Suppressor macrophage treated with lipopolysaccharide for 1 hour (primary cell): Measurements from ENCODE around the gene ARHGAP8.
"Not testable (repeated sequence)": the region's sequence is repeated elsewhere in the genome, so short reads cannot be mapped to it uniquely, and the experiment has no call there.

ENCODE experiments used
- DNase-seq, 3 donors: peaks; one replicate each; pipeline ENCODE4 v3.0.0-alpha.2; 2020 to 2022

The ARHGAP8 gene

DNA sequence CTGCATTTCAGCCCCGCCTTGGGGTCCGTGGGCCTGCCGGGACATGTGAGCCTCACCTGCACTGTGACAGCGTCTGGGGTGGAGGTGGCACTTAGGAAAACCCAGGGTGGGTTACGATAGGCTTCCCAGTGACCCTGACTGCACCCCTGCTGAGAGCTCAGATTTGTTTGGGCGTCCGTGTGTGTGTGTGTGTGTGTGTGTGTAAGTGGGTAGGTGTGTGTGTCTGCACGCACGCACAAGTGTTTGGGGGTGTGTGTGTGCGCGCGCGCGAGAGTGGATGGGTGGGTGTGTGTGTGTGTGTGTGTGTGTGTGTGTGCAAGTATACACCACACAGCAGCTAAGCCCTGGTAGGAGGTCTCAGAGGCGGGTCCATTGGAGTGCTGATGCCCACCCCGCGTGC lies 12.1 kb upstream of the ARHGAP8 start:
- no peak for DNase-seq

DNA sequence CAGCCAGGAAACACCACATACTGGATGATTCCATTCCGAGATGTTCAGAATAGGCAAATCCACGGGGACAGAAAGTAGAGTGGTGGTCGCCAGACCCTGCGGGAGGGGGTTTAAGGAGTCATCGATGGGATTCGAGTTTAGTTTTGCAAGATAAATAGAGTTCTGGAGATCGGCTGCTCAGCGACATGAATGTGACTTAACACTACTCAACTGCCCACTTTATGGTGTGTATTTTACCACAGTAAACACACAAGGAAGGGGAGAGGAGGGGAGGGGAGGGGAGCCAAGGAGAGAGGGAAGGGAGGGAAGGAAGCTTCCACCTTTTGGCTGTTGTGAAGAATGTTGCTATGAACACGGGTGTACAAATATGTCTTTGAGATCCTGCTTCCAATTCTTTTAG lies 10.4 kb upstream of the ARHGAP8 start:
- DNase-seq = no peak

DNA sequence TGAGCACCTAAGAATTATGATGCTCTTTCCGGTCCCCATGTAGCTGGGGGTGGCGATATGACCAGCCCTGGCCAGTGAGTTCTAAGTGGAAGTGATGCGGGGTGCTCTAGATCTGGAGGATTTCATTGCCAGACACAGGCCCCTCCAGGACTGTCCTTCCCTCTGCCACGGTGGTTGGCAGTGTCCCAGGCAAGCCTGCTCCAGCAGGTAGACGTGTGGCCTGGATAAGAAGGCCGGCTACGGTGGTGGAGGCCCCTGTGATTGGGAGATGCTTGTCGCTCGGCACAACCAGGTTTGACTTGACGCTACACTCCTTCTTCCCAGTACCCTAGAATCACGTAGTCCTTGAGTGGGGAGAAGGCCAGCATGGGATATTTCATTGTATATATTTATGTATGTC lies 9.1 kb upstream of the ARHGAP8 start:
- no peak for DNase-seq

DNA sequence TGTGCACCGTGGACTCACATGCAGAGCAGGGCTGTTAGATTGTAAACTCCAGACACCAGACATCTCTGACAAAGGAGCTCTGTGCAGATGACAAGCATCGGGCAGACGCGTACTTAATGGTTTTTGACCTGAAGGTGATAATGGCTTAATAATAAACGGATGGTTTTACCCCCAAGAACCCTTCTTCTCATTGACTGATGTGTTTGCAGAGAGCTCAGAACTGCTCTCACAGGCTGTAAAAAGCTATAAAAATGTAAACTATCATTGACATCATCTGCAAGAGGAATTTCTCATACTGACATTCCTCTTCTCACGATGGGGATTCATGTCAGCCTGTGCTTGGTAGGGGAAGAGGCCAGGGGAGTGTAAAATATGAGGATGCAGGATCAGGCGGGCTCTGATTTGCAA lies 8.6 kb upstream of the ARHGAP8 start:
- DNase-seq = no peak

DNA sequence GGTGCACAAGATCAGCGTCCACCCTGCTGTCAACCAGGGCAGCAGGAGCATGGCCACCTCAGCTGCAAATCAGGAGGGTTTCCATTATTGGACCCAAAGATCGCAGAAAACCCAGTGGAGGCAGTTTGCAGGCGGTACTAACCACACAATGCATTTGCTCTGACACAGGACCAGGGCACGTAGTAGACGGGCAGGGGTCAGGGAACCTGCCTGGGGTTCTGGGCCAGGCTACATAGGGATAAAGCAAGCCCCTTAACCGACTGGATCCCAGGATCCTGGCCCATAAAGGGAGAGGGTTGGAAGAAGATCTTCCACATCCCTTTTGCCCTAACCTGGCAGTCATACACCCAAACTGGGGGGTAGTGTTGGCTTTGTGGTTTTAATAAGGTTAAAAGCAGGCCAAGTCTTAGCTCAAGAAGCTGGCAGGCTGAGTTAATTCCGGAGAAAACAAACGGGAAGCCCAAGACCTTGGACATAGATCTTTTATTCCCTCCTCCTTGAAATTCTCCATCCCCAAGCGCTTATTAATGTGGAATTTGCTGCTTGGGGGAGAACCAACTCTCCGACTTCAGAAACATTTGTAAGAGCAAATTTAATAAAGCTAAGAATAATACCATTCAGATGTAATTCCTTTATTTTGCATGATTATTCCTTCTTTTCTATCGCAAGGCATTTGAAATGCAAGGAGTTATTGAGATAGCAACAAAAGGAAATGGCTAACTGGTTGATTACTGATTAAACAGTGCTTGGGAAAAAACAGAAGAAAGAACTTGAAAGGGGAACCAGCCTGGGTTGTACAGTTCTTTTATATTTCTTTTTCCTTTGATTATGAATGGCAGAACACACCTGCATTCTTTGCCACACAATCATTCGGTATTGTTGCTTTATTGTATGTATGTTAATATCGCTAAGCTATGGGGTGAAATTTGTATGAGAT lies 6.3 kb upstream of the ARHGAP8 start:
- DNase-seq = no peak

DNA sequence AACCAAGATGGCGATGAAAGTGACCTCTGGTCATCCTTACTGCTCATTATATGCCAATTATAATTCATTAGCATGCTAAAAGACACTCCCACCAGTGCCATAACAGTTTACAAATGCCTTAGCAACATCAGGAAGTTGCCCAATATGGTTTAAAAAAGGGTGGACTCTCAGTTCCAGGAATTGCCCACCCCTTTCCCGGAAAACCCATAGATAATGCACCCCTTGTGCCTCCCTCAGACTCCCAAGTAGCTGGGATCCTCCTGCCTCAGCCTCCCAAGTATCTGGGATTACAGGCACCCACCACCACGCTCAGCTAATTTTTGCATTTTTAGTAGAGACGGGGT lies 4.6 kb upstream of the ARHGAP8 start:
- not testable (repeated sequence) for DNase-seq

DNA sequence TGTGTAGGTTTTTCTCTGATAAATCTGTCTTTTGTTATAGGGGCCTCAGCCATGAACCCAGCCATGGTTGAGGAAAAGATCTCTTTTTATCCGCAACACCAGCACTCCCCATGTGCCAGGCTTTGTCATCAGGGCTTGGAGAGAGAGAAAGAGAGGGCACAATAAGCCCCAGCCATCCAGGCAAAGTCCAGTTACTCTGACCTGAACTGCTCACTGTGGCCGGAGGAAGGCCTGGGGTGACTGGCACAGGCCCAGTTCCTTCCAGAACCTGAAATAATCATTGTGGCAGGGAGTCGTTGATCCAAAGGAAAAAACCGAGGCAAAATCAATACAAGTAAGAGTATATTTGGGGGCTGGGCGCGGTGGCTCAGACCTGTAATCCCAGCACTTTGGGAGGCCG lies 3.9 kb upstream of the ARHGAP8 start:
- no peak for DNase-seq

DNA sequence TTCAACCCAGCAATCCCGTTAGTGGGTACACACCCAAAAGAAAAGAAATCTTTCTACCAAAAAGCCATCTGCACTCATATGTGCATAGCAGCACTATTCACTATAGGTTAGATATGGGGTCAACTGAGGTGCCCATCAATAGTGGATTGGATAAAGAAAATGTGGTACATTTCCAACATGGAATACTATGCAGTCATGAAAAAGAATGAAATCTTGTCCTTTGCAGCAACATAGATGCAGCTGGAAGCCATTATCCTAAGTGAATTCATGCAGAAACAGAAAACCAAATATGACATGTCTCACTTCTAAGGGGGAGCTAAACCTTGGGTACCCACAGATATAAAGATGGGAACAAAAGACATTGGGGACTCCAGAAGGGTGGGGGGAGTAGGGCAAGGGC lies 1.9 kb upstream of the ARHGAP8 start:
- no peak for DNase-seq

DNA sequence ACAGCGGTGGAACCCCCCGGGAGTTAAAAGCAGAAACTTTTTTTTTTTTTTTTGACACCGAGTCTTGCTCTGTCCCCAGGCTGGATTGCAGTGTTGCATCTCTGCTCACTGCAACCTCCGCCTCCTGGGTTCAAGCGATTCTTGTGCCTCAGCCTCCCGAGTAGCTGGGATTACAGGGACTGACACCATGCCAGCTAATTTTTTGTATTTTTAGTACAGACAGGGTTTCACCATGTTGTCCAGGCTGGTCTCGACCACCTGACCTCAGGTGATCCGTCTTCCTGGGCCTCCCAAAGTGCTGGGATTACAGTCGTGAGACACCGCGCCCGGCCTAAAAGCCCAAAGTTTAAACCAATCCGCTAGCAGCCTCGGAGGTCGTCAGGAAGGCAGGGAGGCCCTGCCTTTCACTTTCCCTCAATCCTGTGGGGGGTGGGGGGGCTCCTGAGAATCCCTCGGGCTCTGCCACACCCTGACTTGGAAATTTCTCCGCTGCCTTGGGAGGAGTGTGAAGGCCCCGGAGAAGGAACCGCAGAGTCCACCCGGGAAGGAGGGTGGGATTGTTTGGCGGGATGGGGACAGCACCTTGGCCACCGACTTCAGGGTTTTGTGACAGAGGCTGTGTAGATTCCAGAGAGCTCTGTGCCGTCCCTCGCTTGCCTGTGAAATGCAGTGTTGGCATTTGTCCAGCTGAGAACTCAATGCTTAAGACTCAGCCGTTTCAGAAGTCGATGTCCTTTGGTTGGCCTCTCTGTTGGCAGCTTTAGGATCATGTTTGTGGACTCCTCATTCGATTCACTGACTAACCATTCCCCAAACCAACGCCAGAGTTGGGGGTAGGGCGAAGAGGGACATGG lies 1.0 kb downstream of the ARHGAP8 start:
- DNase-seq = no peak

DNA sequence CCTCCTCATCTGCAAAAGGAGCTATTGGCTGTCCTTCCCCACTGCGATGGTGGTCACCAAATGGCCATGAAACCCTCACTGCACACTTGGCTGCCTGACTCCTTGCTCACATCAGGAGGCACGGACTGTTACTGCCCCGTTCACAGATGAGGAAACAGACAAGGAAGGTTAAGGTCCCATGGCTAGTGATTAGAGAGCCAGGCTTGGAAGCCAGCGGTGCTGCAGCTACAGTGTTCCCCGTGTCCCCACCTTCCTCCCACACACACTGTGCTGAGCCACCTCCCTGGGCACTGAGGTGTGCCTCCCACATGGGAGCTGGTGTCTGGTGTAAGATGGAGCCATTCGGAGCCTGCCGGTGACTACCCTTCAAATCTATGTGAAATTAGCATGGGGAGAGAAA lies 2.6 kb downstream of the ARHGAP8 start:
- DNase-seq = no peak

DNA sequence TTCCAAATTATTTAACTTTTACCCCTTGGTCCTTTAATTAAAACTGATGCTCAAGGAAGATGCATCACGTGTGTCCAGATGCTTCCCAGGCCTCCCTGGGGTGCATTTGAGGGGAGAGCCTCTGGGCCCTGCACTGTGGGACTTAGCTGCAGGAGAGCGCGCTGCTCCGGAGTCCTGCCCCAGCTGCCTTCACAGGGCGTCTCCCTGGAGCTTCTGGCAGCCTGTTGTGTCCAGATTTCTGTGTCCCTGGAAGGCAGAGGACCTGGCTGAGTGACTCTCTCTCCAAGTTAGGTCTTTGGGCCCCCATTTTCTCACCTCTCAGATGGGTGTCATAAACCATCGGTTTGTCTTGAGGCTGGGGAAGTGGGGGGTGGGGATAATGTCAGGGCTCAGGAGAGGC lies 3.0 kb downstream of the ARHGAP8 start:
- no peak for DNase-seq

DNA sequence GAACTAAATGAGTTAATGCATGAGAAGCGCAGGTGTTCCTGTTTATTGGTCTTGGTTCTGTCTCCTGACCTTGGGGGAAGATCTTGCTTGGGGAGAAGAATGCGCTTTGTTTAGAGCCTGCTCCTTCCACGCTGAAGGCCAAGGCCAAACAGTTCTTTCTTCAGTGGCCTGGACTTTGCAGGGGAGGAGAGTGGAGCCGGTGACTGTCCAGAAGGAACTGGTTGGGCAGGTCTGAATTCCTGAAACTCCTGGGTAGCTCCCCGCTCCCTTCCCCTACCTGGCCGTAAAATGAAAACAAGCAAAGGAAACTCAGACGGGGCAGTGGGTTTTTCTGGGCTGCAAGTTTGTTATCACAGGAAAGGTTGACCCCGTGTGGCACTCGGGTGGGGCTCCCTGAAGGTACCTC lies 3.6 kb downstream of the ARHGAP8 start:
- no peak for DNase-seq

DNA sequence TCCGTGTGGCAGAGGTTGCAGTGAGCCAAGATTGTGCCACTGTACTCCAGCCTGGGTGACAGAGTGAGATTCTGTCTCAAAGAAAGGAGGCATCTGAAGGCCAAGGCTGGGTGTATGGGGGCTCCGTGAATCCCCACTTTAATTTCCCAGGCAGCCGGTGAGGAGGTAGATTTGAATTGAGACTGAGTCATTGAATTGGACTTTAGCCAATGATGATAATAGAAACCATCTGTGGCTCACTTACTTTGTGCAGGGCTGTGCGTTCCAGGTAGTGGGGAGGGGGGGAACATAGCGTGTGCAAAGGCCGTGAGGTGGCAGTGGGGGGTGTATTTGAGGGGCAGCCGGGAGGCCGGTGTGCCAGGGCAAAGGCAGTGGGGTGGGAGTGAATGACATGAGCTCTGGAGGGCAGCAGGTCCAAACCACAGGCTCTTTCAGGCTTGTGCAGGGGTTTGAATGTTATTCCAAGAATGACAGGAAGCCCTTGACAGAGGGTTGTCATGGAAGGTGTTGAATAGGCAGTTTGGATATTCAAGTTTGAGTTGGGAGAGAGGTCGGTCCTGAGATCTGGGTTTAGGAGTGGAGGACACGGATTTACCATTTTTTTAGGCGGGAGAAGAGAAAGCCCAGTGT lies 6.1 kb downstream of the ARHGAP8 start:
- peak in 1 of 3 donors; percentile 3 for DNase-seq

DNA sequence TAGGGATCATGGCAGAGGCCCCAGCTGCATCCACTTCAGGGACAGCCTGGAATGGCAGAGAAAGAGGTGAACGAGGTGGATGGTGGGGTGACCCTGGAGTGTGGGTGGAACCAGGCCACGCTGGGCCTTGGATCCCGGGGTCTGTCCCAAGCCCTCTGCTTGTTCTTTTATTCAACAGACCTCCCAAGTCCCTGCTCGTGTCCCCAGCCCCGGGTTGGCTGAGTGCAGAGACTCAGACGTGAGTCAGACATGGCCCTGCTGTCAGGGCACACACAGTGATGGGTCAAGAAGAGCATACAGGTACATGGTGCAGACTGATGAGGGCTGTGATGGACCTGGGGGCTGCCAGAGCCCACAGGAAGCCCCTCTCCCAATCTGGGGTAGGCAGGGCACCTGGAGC lies 6.6 kb downstream of the ARHGAP8 start:
- DNase-seq = peak in 1 of 3 donors; percentile 5

DNA sequence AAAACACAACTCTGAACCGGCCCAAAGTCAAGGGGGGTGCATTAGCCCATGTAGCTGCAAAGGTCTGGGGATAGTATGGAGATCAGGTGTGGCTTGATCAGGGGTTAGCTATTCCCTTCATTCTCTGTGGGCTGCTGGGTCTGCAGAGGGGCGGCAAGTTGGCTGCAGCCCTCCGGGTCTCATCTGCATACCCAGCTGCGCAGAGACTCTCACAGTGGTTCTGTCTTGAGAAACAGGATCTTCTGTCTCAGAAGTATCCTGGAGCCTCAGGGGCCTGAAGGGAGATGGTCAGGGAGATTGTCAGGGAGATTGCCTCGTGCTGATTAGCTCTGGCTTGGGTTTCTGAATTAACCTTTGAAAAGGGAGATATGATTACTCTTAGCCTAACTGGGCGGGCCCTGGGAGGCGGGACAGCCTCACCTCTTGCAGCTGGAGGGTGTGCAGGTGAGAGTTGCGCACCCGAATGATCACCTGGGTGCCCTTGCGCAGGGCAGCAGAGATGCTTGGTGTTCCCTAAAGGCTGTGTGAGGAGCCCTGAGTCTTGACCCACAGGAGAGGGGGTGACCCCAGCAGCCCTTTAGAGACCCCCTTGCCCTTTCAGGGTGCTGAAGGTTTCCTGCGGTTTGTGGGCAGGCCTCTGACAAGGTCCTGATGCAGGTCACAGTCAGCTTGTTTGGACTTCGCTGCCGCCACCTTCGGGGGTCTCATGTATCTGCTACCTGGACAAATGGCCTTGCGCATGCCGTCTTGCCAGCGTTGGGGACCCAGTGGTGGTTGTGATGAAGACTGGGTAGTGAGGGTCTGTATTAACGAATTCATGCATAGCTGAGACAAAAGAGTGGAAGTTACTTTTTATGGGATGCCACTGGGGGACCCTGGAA lies 7.3 kb downstream of the ARHGAP8 start:
- DNase-seq = peak in 1 of 3 donors; percentile 5

DNA sequence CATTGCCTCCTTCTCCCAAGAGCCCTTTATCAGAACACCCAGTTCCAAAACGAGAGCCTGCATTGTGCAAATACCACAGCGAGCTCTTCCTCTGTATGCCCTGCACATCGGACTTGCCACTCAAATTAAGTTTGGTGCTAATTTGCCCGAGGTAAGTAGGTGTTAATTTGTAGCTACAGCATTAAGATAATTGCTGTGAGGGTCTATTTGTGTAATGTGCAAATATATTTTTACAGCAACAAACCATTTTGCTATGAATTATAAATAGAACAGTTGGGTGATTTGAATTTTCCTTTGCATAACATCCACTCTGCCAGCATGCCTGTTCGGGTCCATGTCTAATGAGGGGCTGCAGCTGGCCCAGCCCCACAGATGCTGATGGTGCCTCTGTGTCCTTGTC lies 8.1 kb downstream of the ARHGAP8 start:
- no peak for DNase-seq

DNA sequence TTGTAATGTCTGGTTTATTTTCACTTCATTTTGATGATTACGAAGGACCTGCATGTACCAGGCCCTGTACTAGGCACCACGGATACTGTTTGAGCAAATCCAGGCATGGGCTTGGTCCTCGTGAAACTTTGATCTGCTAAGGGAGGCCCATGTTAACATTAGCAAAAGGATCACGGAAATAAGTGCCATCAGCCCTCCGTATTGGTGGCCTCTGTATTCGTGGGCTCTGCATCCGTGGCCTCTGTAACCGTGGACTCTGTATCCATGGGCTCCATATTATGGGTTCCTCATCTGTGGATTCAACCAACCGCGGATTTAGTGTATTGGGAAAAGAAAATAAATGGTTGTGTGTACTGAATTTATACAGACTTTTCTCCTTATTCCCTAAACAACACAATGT lies 8.7 kb downstream of the ARHGAP8 start:
- DNase-seq = no peak

DNA sequence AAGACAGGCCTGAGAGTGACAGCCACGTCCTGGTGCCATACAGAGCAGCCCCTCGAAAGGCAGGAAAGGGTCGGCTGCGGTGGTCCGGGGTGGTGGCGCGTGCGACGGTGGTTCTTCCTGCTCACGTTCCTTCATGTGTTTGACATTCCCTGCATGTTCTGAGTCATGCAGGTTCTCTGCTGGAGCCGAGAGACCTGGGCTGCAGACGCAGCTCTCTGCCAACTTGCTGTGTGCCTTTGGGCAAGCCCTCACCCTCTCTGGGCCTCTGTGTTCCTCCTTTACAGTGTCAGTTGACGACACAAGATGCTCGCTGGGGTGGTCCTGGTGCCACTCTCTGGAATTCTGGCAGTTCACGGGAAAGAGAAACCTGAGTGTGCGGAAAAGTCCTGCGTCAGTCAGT lies 12.0 kb downstream of the ARHGAP8 start:
- no peak for DNase-seq

DNA sequence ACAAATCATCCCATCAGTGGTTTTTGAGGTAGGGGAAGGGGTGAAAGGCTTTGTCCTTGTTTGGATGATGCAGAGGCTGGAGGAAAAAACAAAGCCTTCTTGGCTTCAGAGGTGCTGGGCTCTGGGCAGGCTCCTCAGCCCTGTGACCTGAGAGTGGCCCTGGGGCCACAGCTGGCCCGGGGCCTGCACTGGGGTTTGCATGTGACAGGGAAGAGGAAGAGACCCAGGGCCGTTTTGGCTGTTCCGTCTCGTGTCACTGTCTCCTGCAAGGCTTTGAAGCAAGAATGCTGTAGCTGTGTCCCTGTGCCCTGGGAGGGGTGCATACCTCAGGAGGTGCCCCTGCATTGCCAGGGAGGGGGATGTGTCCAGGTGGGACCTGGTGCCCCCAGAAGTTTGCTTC lies 12.6 kb downstream of the ARHGAP8 start:
- DNase-seq = peak in 1 of 3 donors; percentile 15

DNA sequence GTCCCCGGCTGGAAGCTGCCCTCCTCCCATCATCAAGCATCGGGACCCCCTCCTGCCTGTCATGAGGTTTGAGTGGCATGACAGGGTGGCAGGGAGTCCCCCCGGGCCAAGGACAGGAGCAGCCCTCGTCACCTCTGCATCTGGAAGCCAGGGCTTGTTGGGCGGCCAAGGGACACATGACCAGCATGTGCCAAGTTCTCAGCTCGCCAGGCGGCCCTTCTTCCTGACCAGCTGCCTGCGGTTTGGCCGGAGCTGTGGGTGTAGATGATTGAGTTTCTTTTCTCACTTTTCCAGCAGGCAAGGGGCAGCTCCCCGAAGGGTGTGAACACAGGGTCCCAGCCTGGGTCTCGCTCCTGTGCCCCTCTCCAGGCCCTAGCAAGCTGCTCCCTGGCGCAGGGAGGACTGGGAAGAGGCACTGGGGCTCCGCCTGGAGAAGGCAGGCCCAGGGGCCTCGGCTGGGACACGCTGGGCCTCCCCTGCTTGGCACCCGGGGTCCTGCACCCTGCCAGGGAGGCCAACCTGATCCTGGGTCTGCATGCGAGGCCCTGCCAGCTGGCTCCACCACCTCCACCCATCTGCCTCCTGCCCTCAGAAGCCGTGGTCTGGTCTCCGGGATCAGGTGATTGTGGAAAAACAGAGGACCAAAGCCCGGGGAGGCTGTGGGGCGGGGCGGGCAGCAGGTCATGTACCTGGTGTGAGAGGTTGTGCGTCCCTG lies 13.4 kb downstream of the ARHGAP8 start:
- peak in 1 of 3 donors; percentile 4 for DNase-seq

DNA sequence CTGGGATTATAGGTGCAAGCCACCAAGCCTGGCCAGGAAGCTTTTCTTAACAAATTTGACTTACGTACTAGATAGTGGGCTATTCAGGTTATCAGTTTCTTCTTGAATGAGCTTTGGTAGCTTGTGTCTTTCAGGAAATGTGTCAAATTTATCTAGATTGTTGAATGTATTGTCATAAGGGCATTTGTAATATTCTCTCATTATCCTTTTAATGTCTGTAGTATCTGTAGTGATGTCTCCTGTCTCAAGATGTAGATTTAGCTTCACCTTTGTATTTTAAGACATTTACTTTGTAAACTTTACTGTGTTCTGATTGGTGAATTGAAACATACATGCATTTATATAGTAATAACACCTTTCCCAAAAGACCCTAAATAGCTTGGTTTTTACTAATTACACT lies 20.7 kb downstream of the ARHGAP8 start:
- no peak for DNase-seq

DNA sequence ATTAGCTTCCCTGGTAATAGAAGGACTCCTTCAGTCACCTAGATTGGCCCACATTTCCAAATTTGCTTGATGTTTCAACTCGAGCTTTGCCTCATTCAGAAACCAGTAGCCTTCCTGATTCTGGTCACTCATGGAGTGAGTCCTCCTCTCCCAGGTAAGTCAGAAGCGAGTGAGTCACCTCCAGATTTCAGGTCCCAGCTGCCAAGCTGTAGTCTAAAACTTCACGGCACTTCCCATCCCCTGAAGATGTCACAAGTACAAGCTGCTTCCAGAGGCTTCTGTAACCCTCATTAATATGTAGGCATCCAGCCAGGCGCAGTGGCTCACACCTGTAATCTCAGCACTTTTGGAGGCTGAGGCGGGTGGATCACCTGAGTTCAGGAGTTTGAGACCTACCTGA lies 23.5 kb downstream of the ARHGAP8 start:
- DNase-seq = peak in 1 of 3 donors; percentile 3
